22Rv1 (cell line): ENCODE data around the gene DBNL.
"Not testable (repeated sequence)": the region's sequence is repeated elsewhere in the genome, so short reads cannot be mapped to it uniquely, and the experiment has no call there.

Experiments used
- CTCF ChIP-seq: fragments of 450-650 bp; IDR thresholded peaks from 2 replicates; pipeline ENCODE4 v1.5.1; 2017; ENCODE audit warnings: mild to moderate bottlenecking
- ZFX ChIP-seq: fragments of 450-650 bp; IDR thresholded peaks from 2 replicates; pipeline ENCODE4 v1.6.1; 2017; ENCODE audit warnings: antibody characterized with exemption, borderline replicate concordance

DNA sequence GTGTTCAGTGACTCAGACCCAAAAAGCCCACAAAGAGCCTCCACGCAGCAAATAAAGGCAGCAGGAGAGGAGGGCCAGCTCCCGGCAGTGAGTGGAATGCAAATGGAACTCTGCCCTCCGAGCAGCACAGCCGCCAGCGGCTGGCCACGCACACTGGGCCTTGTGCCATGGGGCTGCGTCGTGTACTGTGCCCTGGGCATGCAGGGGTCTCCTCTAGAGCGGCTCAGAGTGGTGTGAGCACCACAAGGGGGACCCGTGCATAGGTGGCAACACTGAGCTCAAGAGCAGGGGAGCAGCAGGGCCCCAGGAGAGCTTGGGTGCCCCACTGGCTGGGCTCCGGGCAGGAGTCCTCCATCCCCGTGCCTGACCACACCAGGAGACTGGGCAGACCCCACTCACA lies 29.4 kb upstream of the DBNL start:
- TF ChIP-seq CTCF, ZFX: not testable (repeated sequence)
